Neutrophil (primary cell): Measurements from ENCODE around the gene CHST11.

Experiments
- H3K27ac ChIP-seq: fragments of 200-600 bp; sonication (generic); 2 replicates; pipeline ENCODE4 v1.5.1; 2016; ENCODE audit warnings: mild to moderate bottlenecking, moderate library complexity
- H3K27me3 ChIP-seq: fragments of 200-600 bp; sonication (generic); 2 replicates; pipeline ENCODE4 v1.6.0; 2016; ENCODE audit warnings: mild to moderate bottlenecking
- H3K36me3 ChIP-seq: fragments of 200-600 bp; sonication (generic); 2 replicates; pipeline ENCODE4 v1.5.1; 2017
- H3K4me1 ChIP-seq, 2 experiments: fragments of 200-600 bp in 1 of 2; sonication (generic) in 1 of 2; 1 replicate in 1 of 2; 2 replicates in 1 of 2; pipeline versions ENCODE4 v1.5.1 to v1.6.1; 2013 to 2016; ENCODE audit warnings: low read depth in 1 of 2, low read length in 1 of 2, mild to moderate bottlenecking in 1 of 2, moderate library complexity in 1 of 2; ENCODE audit not compliant: control insufficient read depth in 1 of 2, insufficient read depth in 1 of 2
- H3K4me3 ChIP-seq, 2 experiments: fragments of 200-600 bp in 1 of 2; sonication (generic) in 1 of 2; 1 replicate in 1 of 2; 2 replicates in 1 of 2; pipeline ENCODE4 v1.5.1; 2013 to 2016; ENCODE audit warnings: low read depth in 1 of 2, low read length in 1 of 2, mild to moderate bottlenecking in 1 of 2, moderate library complexity in 1 of 2
- H3K9me3 ChIP-seq: fragments of 200-600 bp; sonication (generic); 2 replicates; pipeline ENCODE4 v1.5.1; 2016
- CTCF ChIP-seq: fragments of 200-600 bp; sonication (generic); IDR thresholded peaks from 2 replicates; pipeline ENCODE4 v1.5.1; 2016; ENCODE audit warnings: antibody characterized with exemption

CHST11 gene

GRCh38 chr12:104694711-104695110, 238.0 kb downstream of the CHST11 start:
- H3K4me3 ChIP-seq, result no peak overlapping the region
- no peaks in the 10 kb centered on the region for H3K9me3 ChIP-seq
- H3K4me1 ChIP-seq, result peaks cover 50% of the 10 kb centered on the region in 2 experiments
- peak overlapping the region; percentile 54 for H3K27ac ChIP-seq
- no peak for TF ChIP-seq CTCF
- H3K36me3 ChIP-seq, result no peaks in the 10 kb centered on the region
- H3K27me3 ChIP-seq, result no peaks in the 10 kb centered on the region

GRCh38 chr12:104695453-104696148, 238.9 kb downstream of the CHST11 start:
- Histone ChIP-seq H3K9me3 (no peaks in the 10 kb centered on the region), H3K27me3 (no peaks in the 10 kb centered on the region), H3K27ac (peak overlapping the region; percentile 54), H3K36me3 (no peaks in the 10 kb centered on the region), H3K4me1 (peaks cover 41% of the 10 kb centered on the region in 2 experiments), H3K4me3 (no peak overlapping the region)
- no peak for TF ChIP-seq CTCF

- no peaks in the 10 kb centered on the region for H3K36me3 ChIP-seq
- peaks cover 27% of the 10 kb centered on the region in 2 experiments for H3K4me1 ChIP-seq
- TF ChIP-seq CTCF, result no peak
Observed at GRCh38 chr12:104697186-104697585, 240.4 kb downstream of the CHST11 start.

GRCh38 chr12:104698871-104699270, 242.1 kb downstream of the CHST11 start:
- peaks cover 12% of the 10 kb centered on the region for H3K36me3 ChIP-seq
- H3K4me3 ChIP-seq, result no peak overlapping the region
- no peaks in the 10 kb centered on the region for H3K27me3 ChIP-seq
- TF ChIP-seq CTCF, result no peak
- peaks cover 13 to 14% of the 10 kb centered on the region in 2 experiments for H3K4me1 ChIP-seq
- H3K9me3 ChIP-seq, result no peaks in the 10 kb centered on the region
- H3K27ac ChIP-seq, result peak overlapping the region; percentile 17

More at GRCh38 chr12:104697186-104697585, 240.4 kb downstream of the CHST11 start:
- H3K27ac ChIP-seq, result no peak overlapping the region
- no peaks in the 10 kb centered on the region for H3K27me3 ChIP-seq
- H3K4me3 ChIP-seq, result no peak overlapping the region
- H3K9me3 ChIP-seq, result no peaks in the 10 kb centered on the region

GRCh38 chr12:104699489-104700190, 242.9 kb downstream of the CHST11 start:
- H3K4me3 ChIP-seq, result no peak overlapping the region
- H3K9me3 ChIP-seq, result no peaks in the 10 kb centered on the region
- TF ChIP-seq CTCF, result no peak
- peaks cover 13 to 14% of the 10 kb centered on the region in 2 experiments for H3K4me1 ChIP-seq
- no peaks in the 10 kb centered on the region for H3K27me3 ChIP-seq
- H3K36me3 ChIP-seq, result peaks cover 12% of the 10 kb centered on the region
- H3K27ac ChIP-seq, result no peak overlapping the region
